GM10248 (cell line): ENCODE data around the gene FADS6.
A peak's percentile ranks its signal among the peaks of the same experiment; 100 is the strongest.

Experiments
- CTCF ChIA-PET: fragments of 300-600 bp; sonication (Branson Sonifier 250); formaldehyde crosslinking; extraction: SDS; loops from one replicate; lab custom pipeline; 2021; ENCODE audit warnings: antibody characterized with exemption; lab: Yijun Ruan, JAX
- POLR2A ChIA-PET: fragments of 350-650 bp; sonication (Branson Sonifier 250); formaldehyde crosslinking; extraction: SDS; loops from one replicate; lab custom pipeline; 2020; ENCODE audit warnings: antibody characterized with exemption; lab: Yijun Ruan, JAX
- DNase-seq: peaks from one replicate; pipeline ENCODE4 v3.0.0; 2012; ENCODE audit errors: extremely low spot score
- CTCF ChIP-seq: IDR thresholded peaks from 2 replicates; pipeline ENCODE4 v1.5.1; 2012; ENCODE audit warnings: mild to moderate bottlenecking, low read depth; ENCODE audit errors: extremely low read depth, missing control alignments, control extremely low read depth

Gene FADS6

GRCh38 chr17:74864866-74865395, 28.5 kb downstream of the FADS6 start:
- ChIA-PET POLR2A (no interaction called here), CTCF (interaction anchor here (0.6 to 12.9 kb wide), 26 partner anchors 12 to 208 kb away, joined by 3 to 248 read pairs (median 4); partner anchors contain the start of genes FDXR, OTOP2 and RAB37)
- TF ChIP-seq CTCF = peak; percentile 93
- peak; percentile 85 for DNase-seq

GRCh38 chr17:74864297-74864865, 29.1 kb downstream of the FADS6 start:
- CTCF ChIA-PET = interaction anchor here (0.8 to 12.9 kb wide), 12 partner anchors 11 to 189 kb away, joined by 3 to 248 read pairs (median 26); partner anchors contain the start of genes FDXR, OTOP2 and RAB37
- no peak for TF ChIP-seq CTCF
- no peak for DNase-seq
- POLR2A ChIA-PET = no interaction called here

GRCh38 chr17:74863420-74864296, 29.8 kb downstream of the FADS6 start:
- CTCF ChIA-PET = interaction anchor here (0.8 to 12.9 kb wide), 21 partner anchors 10 to 207 kb away, joined by 3 to 248 read pairs (median 10); partner anchors contain the start of genes FDXR, OTOP2 and RAB37
- no peak for DNase-seq
- POLR2A ChIA-PET = no interaction called here
- TF ChIP-seq CTCF = no peak

GRCh38 chr17:74862919-74863318, 30.5 kb downstream of the FADS6 start:
- no peak for DNase-seq
- TF ChIP-seq CTCF = no peak
- POLR2A ChIA-PET = no interaction called here
- CTCF ChIA-PET = interaction anchor here (0.6 to 12.9 kb wide), 29 partner anchors 8 to 492 kb away, joined by 3 to 248 read pairs (median 5); partner anchors contain the start of genes FDXR, NAT9 and RAB37

- CTCF ChIA-PET = interaction anchor here (0.6 to 12.9 kb wide), 26 partner anchors 8 to 491 kb away, joined by 3 to 248 read pairs (median 6); partner anchors contain the start of genes FDXR, NAT9 and RAB37
Measured at GRCh38 chr17:74862108-74862901, 31.1 kb downstream of the FADS6 start.

More at GRCh38 chr17:74862108-74862901, 31.1 kb downstream of the FADS6 start:
- peak; percentile 69 for TF ChIP-seq CTCF
- DNase-seq = peak; percentile 74
- POLR2A ChIA-PET = interaction anchor here (0.6 kb wide), 1 partner anchor 70 kb away, joined by 3 read pairs; no protein-coding TSS in a partner anchor
